HepG2 (cell line): Measurements from ENCODE around the gene LZTS2. TPM values are rescaled to one million over a fixed set of nuclear protein-coding genes. Genes with fewer than 3 reads are reported as not detected.

Source experiments
- ATAC-seq: fragments of 200-7000 bp; cut with Tn5 transposase; 3 replicates; pipeline ENCODE4 v1.9.1; 2020; ENCODE audit warnings: mild to moderate bottlenecking, moderate library complexity
- BruUV-seq: library from RNA; stranded (reverse); fragments of 400-500 nt; replicated peaks from 2 replicates; lab custom pipeline; 2021; lab: Mats Ljungman, UMichigan
- CTCF ChIA-PET: fragments of 300-600 bp; formaldehyde crosslinking; extraction: SDS; loops from one replicate; lab custom pipeline; 2021; ENCODE audit warnings: low total read pairs, inconsistent platforms, low intra/inter-chr PET ratio; lab: Yijun Ruan, JAX
- POLR2A ChIA-PET: fragments of 350-600 bp; sonication (Branson Sonifier 250); formaldehyde crosslinking; loops from one replicate; lab custom pipeline; 2020; ENCODE audit warnings: antibody characterized with exemption, inconsistent platforms; lab: Yijun Ruan, JAX
- DNase-seq: peaks from one replicate; pipeline ENCODE4 v3.0.0-alpha.2; 2015; ENCODE audit warnings: low spot score
- FAIRE-seq: peaks from 3 replicates; lab custom pipeline; 2011; peaks lifted over from hg19 to GRCh38; lab: Jason Lieb, UNC
- H2AFZ ChIP-seq: one replicate; pipeline ENCODE4 v1.6.1; 2011; ENCODE audit warnings: low read length, inconsistent platforms
- H3K27ac ChIP-seq: fragments of 300-600 bp; 3 replicates; pipeline ENCODE4 v1.8.0; 2011; ENCODE audit warnings: mixed run types, mild to moderate bottlenecking, mixed read lengths, low read length, inconsistent platforms; ENCODE audit not compliant: insufficient read depth; ENCODE audit errors: extremely low read length
- H3K27me3 ChIP-seq, 2 experiments: fragments of 200-600 bp in 1 of 2; 2 replicates in 1 of 2; 3 replicates in 1 of 2; pipeline versions ENCODE4 v1.6.0 to v1.8.0; 2011; ENCODE audit warnings: low read length in 2 of 2, mild to moderate bottlenecking in 2 of 2, moderate library complexity in 2 of 2, inconsistent platforms in 1 of 2; ENCODE audit not compliant: insufficient read depth in 2 of 2, control insufficient read depth in 1 of 2
- H3K36me3 ChIP-seq, 2 experiments: fragments of 200-600 bp in 1 of 2; replicated peaks in 1 of 2; 2 replicates in 1 of 2; 3 replicates in 1 of 2; pipeline versions ENCODE4 v1.5.1 to v1.8.0; 2011; ENCODE audit warnings: low read length in 2 of 2, inconsistent platforms in 1 of 2; ENCODE audit not compliant: insufficient read depth in 2 of 2, control insufficient read depth in 1 of 2
- H3K4me1 ChIP-seq: 2 replicates; pipeline ENCODE4 v1.5.1; 2012; ENCODE audit warnings: low read length, inconsistent platforms; ENCODE audit not compliant: insufficient read depth
- H3K4me2 ChIP-seq: 2 replicates; pipeline ENCODE4 v1.6.0; 2011; ENCODE audit warnings: low read depth, low read length, inconsistent platforms
- H3K4me3 ChIP-seq, 3 experiments: fragments of 200-600 bp in 1 of 3; sonication (generic), shearing (Covaris generic) in 1 of 3; replicated peaks in 1 of 3; 2 replicates each; pipeline ENCODE4 v1.5.1; 2011 to 2016; ENCODE audit warnings: low read length in 3 of 3, inconsistent platforms in 2 of 3, low read depth in 2 of 3, mild to moderate bottlenecking in 2 of 3, control low read depth in 1 of 3, mixed read lengths in 1 of 3; ENCODE audit not compliant: insufficient read depth in 1 of 3
- H3K79me2 ChIP-seq: one replicate; pipeline ENCODE4 v1.6.1; 2011; ENCODE audit warnings: low read length, inconsistent platforms; ENCODE audit not compliant: insufficient read depth
- H3K9ac ChIP-seq: 2 replicates; pipeline ENCODE4 v1.6.0; 2011; ENCODE audit warnings: mild to moderate bottlenecking, low read depth, low read length, inconsistent platforms; ENCODE audit not compliant: insufficient read depth
- H3K9me3 ChIP-seq: 2 replicates; pipeline ENCODE4 v1.5.1; 2012; ENCODE audit warnings: mild to moderate bottlenecking, low read length
- H4K20me1 ChIP-seq: 2 replicates; pipeline ENCODE4 v1.6.0; 2011; ENCODE audit warnings: inconsistent platforms, mild to moderate bottlenecking, low read length, moderate library complexity; ENCODE audit not compliant: insufficient read depth
- AGO2 ChIP-seq: fragments of 200-400 bp; formaldehyde crosslinking; optimal IDR thresholded peaks from 2 replicates; pipeline ENCODE3; 2017; ENCODE audit warnings: mild to moderate bottlenecking, low read depth, low read length, moderate library complexity
- GATAD1 ChIP-seq: IDR thresholded peaks from 2 replicates; pipeline ENCODE4 v1.6.1; 2016; ENCODE audit warnings: missing genetic modification reagents, missing compliant biosample characterization
- SMAD1 ChIP-seq: sonication (generic); formaldehyde crosslinking; IDR thresholded peaks from 2 replicates; pipeline ENCODE4 v1.4.0; 2020; ENCODE audit warnings: missing genetic modification reagents, low read depth, mild to moderate bottlenecking, borderline replicate concordance
- SP4 ChIP-seq: sonication (generic); formaldehyde crosslinking; IDR thresholded peaks from 2 replicates; pipeline ENCODE4 v1.8.1; 2023; ENCODE audit warnings: mild to moderate bottlenecking, missing genetic modification reagents
- ZNF598 ChIP-seq: sonication (generic); formaldehyde crosslinking; IDR thresholded peaks from 2 replicates; pipeline ENCODE4 v1.5.1; 2020; ENCODE audit warnings: mild to moderate bottlenecking, missing genetic modification reagents, borderline replicate concordance
- WGBS: methylation state at CpG from one replicate; pipeline ENCODE4 v1.1.6; 2017; ENCODE audit warnings: low lambda C conversion rate; 5-methylcytosine and 5-hydroxymethylcytosine counted together
- in situ Hi-C: cut with HindIII; loops from 2 replicates; pipeline ENCODE4 v1.10.0; 2017; ENCODE audit warnings: low pct_unique_long_range_greater_than_20kb; ENCODE audit not compliant: extremely low pct_ligation_motif_present
- intact Hi-C: fragments of 100-400 bp; cut with micrococcal nuclease; formaldehyde crosslinking; loops from one replicate; pipeline ENCODE4 v1.10.0; 2022; ENCODE audit not compliant: unreplicated experiment
- polyA plus RNA-seq, 8 experiments: library from polyadenylated mRNA; depleted of rRNA in 3 of 8; stranded (reverse) in 7 of 8; unstranded in 1 of 8; fragments of >200 nt; fragmentation: Illumina TruSeq in 4 of 8; extraction: Trizol in 4 of 8; gene quantifications; 2 replicates each; pipeline versions ENCODE4 v1.2.1 to v1.2.3, GENCODE V29; 2011 to 2016; ENCODE audit warnings: low read depth in 4 of 8, missing spikeins in 1 of 8, mixed read lengths in 1 of 8; ENCODE audit not compliant: insufficient read depth in 1 of 8
- total RNA-seq, 5 experiments: library from RNA; depleted of rRNA; stranded (reverse); fragments of >200 nt; fragmentation: Illumina TruSeq; extraction: Trizol; gene quantifications; 2 replicates each; pipeline ENCODE4 v1.2.3, GENCODE V29; 2016; ENCODE audit warnings: low read depth in 1 of 5
- TF ChIP-seq, protein P1 (sequence below): sonication (generic); formaldehyde crosslinking; IDR thresholded peaks from 2 replicates; pipeline ENCODE4 v1.4.0; 2020; ENCODE audit warnings: low read depth, mild to moderate bottlenecking, missing genetic modification reagents
- TF ChIP-seq, protein P2 (sequence below): sonication (generic); formaldehyde crosslinking; IDR thresholded peaks from 2 replicates; pipeline ENCODE4 v1.5.0; 2020; ENCODE audit warnings: mild to moderate bottlenecking, missing genetic modification reagents, borderline replicate concordance

LZTS2 gene
- total and polyA plus RNA-seq, 2 of the 13 experiments (the other 11 are each of a cell fraction or from before 2014, with no cell fraction given) = 43.6 to 65.6 TPM

DNA sequence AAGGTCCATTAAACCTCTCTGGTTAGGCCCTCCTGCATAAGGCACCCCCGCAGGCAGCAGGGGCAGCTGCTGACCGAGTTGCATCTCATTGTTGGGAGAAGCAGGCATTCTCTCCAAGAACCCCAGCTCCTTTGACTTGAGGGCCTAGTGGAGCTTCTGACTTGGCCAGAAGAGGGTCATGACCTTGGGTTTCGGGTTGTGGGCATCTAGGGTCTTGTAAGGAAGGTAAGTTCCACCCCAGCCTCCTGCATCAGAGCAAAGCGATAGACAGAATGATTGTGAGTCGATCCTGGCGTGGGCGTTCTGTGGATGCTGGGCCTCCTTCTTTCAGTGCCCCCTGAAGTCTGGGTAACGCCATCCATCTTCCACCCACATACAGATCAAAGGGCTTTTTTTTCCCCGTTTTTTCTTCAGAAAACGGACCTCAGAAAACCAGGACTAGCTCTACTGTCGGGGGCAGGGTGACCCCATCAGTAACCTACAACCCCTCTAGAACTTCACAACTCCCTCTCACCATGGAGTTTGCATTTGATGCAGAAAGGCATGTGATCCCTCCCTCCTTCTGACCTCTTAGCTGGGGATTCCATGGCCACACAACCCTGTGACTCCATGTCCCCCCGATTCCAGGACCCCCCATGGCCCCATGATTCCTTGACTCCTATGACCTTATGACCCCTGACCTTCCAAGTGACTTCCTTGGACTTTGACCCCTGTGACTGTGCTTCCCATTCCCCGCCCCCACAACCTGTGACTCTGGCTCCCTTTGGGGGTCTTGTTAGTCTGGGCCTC, 27.3 kb upstream of the LZTS2 start (continued):
- TF ChIP-seq ZNF598 (no peak), GATAD1 (CRISPR knock-in tag) (no peak), SMAD1 (CRISPR knock-in tag) (no peak)
- TF ChIP-seq, all 625 proteins: peak for 25

DNA sequence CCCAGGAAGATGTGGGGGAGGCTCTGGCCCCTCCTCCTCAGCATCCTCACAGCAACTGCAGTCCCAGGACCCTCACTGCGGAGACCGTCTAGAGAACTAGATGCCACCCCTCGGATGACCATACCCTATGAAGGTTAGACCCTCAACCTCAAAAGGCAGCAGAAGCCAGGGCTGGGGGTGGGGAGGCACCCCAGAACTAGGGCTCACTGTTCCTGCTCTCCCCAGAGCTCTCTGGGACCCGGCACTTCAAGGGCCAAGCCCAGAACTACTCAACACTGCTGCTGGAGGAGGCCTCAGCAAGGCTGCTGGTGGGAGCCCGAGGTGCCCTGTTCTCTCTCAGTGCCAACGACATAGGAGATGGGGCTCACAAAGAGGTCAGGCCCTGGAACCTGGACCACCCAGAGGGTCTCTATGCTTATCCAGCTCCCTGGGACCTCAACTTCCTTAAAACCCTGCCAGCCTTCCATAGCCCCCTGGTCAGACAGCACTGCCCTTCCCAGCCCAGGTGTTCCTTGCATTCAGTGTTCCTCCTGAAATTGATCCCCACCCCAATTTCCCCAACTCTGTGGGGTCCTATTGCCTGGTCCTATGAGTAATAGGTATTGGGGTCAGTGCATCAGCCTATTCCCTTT, 26.6 kb upstream of the LZTS2 start:
- Histone ChIP-seq H4K20me1 (no peaks in the 10 kb centered on the region), H3K4me1 (peaks cover 63% of the 10 kb centered on the region), H3K4me3 (peak overlapping the region in 1 of 3 experiments; percentile 94; a peak in 1 of 6 replicates), H3K27me3 (no peaks in the 10 kb centered on the region; a peak in 1 of 5 replicates), H3K27ac (peak overlapping the region; percentile 96), H3K4me2 (peak overlapping the region; percentile 98), H3K36me3 (peaks cover 21 to 49% of the 10 kb centered on the region in 2 experiments), H3K9me3 (no peaks in the 10 kb centered on the region), H3K9ac (peak overlapping the region; percentile 24; the same call in 1 of the 2 replicates), H2AFZ (no peak overlapping the region), H3K79me2 (peaks cover 45% of the 10 kb centered on the region)
- ATAC-seq = no peak
- ChIA-PET CTCF (no interaction called here), POLR2A (interaction anchor here (1.3 to 12.6 kb wide), 2 partner anchors 19 to 59 kb away, joined by 3 to 277 read pairs; partner anchors contain the start of genes LZTS2, MRPL43, SLF2 and TWNK)
- in situ Hi-C loops (no loop called here), intact Hi-C loops (no loop called here)
- no peak for DNase-seq
- WGBS = 100% methylated on average over 3 of the region's 6 CpGs
- no peak for FAIRE-seq
- BruUV-seq = no TSS peak
- peak; percentile 41 for TF ChIP-seq AGO2
- TF ChIP-seq, protein P1, sequence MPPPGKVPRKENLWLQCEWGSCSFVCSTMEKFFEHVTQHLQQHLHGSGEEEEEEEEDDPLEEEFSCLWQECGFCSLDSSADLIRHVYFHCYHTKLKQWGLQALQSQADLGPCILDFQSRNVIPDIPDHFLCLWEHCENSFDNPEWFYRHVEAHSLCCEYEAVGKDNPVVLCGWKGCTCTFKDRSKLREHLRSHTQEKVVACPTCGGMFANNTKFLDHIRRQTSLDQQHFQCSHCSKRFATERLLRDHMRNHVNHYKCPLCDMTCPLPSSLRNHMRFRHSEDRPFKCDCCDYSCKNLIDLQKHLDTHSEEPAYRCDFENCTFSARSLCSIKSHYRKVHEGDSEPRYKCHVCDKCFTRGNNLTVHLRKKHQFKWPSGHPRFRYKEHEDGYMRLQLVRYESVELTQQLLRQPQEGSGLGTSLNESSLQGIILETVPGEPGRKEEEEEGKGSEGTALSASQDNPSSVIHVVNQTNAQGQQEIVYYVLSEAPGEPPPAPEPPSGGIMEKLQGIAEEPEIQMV (CRISPR knock-in tag) = 0 out of 2 replicates have a peak, but pooled peaks have one; percentile 14
- TF ChIP-seq, protein P2, sequence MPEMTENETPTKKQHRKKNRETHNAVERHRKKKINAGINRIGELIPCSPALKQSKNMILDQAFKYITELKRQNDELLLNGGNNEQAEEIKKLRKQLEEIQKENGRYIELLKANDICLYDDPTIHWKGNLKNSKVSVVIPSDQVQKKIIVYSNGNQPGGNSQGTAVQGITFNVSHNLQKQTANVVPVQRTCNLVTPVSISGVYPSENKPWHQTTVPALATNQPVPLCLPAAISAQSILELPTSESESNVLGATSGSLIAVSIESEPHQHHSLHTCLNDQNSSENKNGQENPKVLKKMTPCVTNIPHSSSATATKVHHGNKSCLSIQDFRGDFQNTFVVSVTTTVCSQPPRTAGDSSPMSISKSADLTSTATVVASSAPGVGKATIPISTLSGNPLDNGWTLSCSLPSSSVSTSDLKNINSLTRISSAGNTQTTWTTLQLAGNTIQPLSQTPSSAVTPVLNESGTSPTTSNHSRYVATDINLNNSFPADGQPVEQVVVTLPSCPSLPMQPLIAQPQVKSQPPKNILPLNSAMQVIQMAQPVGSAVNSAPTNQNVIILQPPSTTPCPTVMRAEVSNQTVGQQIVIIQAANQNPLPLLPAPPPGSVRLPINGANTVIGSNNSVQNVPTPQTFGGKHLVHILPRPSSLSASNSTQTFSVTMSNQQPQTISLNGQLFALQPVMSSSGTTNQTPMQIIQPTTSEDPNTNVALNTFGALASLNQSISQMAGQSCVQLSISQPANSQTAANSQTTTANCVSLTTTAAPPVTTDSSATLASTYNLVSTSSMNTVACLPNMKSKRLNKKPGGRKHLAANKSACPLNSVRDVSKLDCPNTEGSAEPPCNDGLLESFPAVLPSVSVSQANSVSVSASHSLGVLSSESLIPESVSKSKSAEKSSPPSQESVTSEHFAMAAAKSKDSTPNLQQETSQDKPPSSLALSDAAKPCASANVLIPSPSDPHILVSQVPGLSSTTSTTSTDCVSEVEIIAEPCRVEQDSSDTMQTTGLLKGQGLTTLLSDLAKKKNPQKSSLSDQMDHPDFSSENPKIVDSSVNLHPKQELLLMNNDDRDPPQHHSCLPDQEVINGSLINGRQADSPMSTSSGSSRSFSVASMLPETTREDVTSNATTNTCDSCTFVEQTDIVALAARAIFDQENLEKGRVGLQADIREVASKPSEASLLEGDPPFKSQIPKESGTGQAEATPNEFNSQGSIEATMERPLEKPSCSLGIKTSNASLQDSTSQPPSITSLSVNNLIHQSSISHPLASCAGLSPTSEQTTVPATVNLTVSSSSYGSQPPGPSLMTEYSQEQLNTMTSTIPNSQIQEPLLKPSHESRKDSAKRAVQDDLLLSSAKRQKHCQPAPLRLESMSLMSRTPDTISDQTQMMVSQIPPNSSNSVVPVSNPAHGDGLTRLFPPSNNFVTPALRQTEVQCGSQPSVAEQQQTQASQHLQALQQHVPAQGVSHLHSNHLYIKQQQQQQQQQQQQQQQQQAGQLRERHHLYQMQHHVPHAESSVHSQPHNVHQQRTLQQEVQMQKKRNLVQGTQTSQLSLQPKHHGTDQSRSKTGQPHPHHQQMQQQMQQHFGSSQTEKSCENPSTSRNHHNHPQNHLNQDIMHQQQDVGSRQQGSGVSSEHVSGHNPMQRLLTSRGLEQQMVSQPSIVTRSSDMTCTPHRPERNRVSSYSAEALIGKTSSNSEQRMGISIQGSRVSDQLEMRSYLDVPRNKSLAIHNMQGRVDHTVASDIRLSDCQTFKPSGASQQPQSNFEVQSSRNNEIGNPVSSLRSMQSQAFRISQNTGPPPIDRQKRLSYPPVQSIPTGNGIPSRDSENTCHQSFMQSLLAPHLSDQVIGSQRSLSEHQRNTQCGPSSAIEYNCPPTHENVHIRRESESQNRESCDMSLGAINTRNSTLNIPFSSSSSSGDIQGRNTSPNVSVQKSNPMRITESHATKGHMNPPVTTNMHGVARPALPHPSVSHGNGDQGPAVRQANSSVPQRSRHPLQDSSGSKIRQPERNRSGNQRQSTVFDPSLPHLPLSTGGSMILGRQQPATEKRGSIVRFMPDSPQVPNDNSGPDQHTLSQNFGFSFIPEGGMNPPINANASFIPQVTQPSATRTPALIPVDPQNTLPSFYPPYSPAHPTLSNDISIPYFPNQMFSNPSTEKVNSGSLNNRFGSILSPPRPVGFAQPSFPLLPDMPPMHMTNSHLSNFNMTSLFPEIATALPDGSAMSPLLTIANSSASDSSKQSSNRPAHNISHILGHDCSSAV (CRISPR knock-in tag) = no peak
- TF ChIP-seq SP4 (CRISPR knock-in tag) = 0 out of 2 replicates have a peak, but pooled peaks have one; percentile 7
